Colonic mucosa (tissue), 4 donors: ENCODE data around the gene MCC. TPM values are rescaled to one million over a fixed set of nuclear protein-coding genes. Genes with fewer than 3 reads are reported as not detected.

Source experiments
- DNase-seq: peaks from one replicate; pipeline ENCODE4 v3.0.0-alpha.2; 2020
- H3K27ac ChIP-seq: fragments of 200-600 bp; one replicate; pipeline ENCODE4 v1.8.0; 2021
- H3K27me3 ChIP-seq: fragments of 200-600 bp; one replicate; pipeline ENCODE4 v1.8.0; 2021
- H3K36me3 ChIP-seq: fragments of 200-600 bp; one replicate; pipeline ENCODE4 v1.8.0; 2021
- H3K4me1 ChIP-seq: fragments of 200-600 bp; one replicate; pipeline ENCODE4 v1.8.0; 2021; ENCODE audit warnings: mild to moderate bottlenecking
- H3K4me3 ChIP-seq: fragments of 200-600 bp; one replicate; pipeline ENCODE4 v1.8.0; 2021
- H3K9ac ChIP-seq, 2 donors: one replicate each; pipeline ENCODE4 v1.7.0; 2013; ENCODE audit warnings: control low read depth in 2 of 2, low read depth in 2 of 2, low read length in 2 of 2
- H3K9me3 ChIP-seq: fragments of 200-600 bp; one replicate; pipeline ENCODE4 v1.8.0; 2021
- CTCF ChIP-seq: fragments of 200-600 bp; IDR thresholded peaks from one replicate; pipeline ENCODE4 v1.8.0; 2022; ENCODE audit warnings: antibody characterized with exemption, mild to moderate bottlenecking
- intact Hi-C: fragments of 100-400 bp; cut with DNase I; formaldehyde crosslinking; loops from one replicate; pipeline ENCODE4 v1.14.1; 2022
- total RNA-seq, 2 donors: library from RNA; stranded (reverse); fragmentation: NEBNext Ultra II Directional in 1 of 2; extraction: Animal tissue kit (Norgen Biotek cat#: 25700) in 1 of 2; gene quantifications; one replicate each; pipeline ENCODE4 v1.2.1, GENCODE V29; 2021
- donor health status: healthy.
- donor health status: DM: no; HTN: no; CAD: no.
- donor health status: DM: no; HTN: no; CAD: no.

Gene MCC
- total RNA-seq, 2 donors from 2014 or later, result 1.9 to 3.1 TPM

DNA sequence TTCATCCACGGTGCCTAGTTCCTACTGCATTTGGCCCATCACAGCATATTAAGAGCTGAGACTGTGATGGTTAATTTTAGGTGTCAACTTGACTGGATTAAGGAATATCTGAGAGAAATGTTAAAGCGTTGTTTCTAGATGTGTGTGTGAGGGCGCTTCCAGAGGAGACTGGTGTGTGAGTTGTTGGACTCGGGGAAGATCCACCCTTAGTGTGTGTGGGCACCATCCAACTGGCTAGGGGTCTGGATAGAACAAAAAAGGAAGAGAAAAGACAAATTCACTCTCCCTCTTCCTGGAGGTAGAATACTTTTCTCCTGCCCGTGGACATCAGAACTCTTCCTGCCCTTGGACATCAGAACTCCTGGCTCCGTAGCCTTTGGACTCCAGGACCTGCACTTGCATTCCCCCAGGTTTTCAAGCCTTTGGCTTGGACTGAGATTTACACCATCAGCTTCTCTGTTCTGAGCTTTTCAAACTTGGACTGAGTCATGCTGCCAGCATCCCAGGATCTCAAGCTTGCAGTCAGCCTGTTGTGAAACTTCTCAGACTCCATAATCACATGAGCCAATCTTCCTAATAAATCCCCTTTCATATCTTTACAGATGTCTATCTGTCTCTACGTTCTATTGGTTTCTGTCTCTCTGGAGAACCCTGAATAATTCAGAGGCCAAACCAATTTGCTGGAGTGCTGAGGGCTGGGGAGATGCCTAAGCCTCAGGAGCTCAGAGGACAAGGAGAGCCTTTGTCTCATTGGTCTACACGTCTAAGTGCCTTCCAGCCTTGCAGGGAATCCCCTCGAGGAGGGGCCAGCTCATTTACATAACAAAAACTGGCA lies 347.2 kb downstream of the MCC start:
- Histone ChIP-seq H3K9me3 (no peaks in the 10 kb centered on the region), H3K27ac (no peak overlapping the region), H3K36me3 (no peaks in the 10 kb centered on the region), H3K9ac (no peak overlapping the region), H3K4me3 (no peak overlapping the region), H3K27me3 (no peaks in the 10 kb centered on the region), H3K4me1 (no peaks in the 10 kb centered on the region)
- intact Hi-C loops, result no loop called here
- no peak for DNase-seq
- TF ChIP-seq CTCF, result no peak

DNA sequence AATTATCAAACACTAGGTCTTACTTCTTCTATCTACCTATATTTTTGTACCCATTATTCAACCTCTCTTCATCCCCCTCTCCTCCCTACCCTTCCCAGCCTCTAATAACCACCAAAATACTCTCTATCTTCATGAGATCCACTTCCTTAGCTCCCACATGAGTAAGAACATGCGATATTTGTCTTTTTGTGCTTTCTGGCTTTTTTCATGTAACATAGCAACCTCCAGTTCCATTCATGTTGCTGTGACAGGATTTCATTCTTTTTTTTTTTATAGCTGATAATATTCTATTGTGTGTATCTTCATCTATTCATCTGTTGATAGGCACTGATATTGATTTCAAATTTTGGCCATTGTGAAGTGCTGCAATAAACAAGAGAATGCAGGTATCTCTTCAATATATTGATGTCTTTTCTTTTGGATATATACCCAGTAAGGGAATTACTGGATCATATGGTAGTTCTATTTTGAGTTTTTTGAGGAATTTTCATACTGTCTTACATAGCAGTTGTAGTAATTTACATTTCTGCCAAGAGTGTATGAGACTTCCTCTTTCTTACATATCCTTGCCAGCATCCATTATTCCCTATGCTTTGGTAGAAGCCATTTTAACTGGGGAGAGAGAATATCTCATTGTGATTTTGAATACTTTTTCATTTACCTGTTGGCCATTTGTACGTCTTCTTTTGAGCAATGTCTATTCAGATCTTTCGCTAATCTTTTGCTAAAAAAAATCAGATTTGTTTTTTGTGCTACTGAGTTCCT lies 354.9 kb downstream of the MCC start:
- Histone ChIP-seq H3K27me3 (no peaks in the 10 kb centered on the region), H3K36me3 (no peaks in the 10 kb centered on the region), H3K4me1 (no peaks in the 10 kb centered on the region), H3K9me3 (no peaks in the 10 kb centered on the region), H3K9ac (no peak overlapping the region), H3K4me3 (no peak overlapping the region), H3K27ac (no peak overlapping the region)
- intact Hi-C loops, result no loop called here
- no peak for TF ChIP-seq CTCF
- DNase-seq, result no peak

DNA sequence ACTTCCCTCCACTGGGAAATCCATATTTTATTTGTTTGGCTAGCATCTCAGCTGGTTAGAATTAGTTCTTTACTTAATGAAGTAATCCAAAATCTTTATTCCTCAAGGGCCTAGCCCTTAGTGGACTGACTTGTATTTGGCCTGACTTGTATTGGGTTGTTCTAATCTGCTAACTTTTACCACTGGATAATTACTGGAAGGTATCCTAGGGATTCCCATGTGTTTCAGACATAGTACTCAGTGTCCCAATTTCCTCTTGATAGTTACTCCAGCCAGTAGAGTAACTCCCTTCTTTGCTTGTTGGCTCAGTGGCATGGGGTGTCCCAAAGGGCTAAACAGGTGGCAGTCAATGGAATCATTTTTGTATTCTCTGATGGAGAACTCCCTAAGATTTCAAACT lies 355.7 kb downstream of the MCC start:
- Histone ChIP-seq H3K36me3 (no peaks in the 10 kb centered on the region), H3K4me3 (no peak overlapping the region), H3K27ac (no peak overlapping the region), H3K9ac (no peak overlapping the region), H3K27me3 (no peaks in the 10 kb centered on the region), H3K4me1 (no peaks in the 10 kb centered on the region), H3K9me3 (no peaks in the 10 kb centered on the region)
- no peak for DNase-seq
- intact Hi-C loops, result no loop called here
- TF ChIP-seq CTCF, result no peak

DNA sequence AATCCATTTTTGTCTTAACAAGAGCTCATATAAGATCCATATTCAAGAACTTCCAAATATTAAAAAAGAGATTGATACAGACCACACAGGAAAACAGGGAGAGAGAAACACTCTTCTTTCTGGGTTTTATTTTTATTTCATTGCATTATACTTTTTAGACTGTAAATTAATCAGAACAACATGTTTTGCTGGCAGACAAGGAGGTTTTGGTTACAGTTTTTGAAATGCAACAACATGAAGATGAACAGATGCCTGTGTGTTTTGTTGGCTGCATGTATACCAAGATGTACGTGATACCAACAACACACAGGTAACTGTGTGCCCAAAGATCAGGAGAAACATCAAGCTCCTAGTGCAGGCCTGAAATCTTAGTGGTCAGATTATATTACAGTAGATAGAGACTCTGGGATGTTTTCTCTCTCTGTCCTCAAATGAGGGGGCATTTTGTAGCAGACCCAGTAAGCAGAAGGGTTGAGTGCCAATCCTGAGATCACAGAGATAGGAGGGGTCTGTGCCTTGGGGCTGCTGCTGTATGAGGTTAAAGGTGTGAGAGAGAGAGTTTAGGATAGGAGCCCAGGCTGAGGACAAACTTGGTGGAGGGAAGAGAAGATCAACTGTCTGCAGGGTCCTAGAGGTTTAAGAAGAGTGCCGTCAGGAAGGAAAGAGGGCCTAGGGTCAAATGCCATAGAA lies 359.5 kb downstream of the MCC start:
- DNase-seq, result no peak
- Histone ChIP-seq H3K27ac (no peak overlapping the region), H3K4me1 (no peaks in the 10 kb centered on the region), H3K27me3 (no peaks in the 10 kb centered on the region), H3K4me3 (no peak overlapping the region), H3K9ac (no peak overlapping the region), H3K9me3 (no peaks in the 10 kb centered on the region), H3K36me3 (no peaks in the 10 kb centered on the region)
- TF ChIP-seq CTCF, result no peak
- intact Hi-C loops, result no loop called here

DNA sequence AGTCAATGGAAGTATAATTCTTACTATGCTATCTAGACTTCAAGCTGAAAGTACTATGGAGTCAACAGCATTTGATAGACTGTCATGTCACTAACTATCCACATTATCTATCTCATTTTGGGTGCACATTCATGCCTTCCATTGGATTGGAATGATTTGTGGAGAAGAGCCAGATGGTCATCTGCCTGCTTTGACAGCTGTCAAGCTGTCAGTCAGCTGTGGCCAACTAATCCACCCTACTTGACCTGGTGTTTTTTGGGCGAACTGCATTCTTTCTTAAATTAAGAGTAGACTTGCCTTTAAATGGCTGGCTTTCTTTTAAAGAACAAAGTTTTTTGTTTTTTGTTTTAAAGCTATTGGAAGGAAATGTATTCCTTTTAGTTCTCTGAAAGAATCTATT lies 360.2 kb downstream of the MCC start:
- Histone ChIP-seq H3K36me3 (no peaks in the 10 kb centered on the region), H3K27me3 (no peaks in the 10 kb centered on the region), H3K9ac (no peak overlapping the region), H3K4me1 (no peaks in the 10 kb centered on the region), H3K9me3 (no peaks in the 10 kb centered on the region), H3K27ac (no peak overlapping the region), H3K4me3 (no peak overlapping the region)
- no peak for TF ChIP-seq CTCF
- DNase-seq, result no peak
- intact Hi-C loops, result no loop called here
